K562 (cell line): ENCODE results near the gene SPATA16.

Experiments used
- CHCHD3 ChIP-seq: fragments of 250-450 bp; sonication (Bioruptor Pico); IDR thresholded peaks from 2 replicates; pipeline ENCODE4 v2.1.2; 2022; ENCODE audit warnings: mild to moderate bottlenecking
- CHD1 ChIP-seq: fragments of 200-600 bp; sonication (generic); IDR thresholded peaks from one replicate; pipeline ENCODE4 v1.6.1; 2012; ENCODE audit warnings: mild to moderate bottlenecking, moderate library complexity, low read length, inconsistent platforms
- CREB1 ChIP-seq, 2 experiments: sonication (generic) in 1 of 2; formaldehyde crosslinking in 1 of 2; IDR thresholded peaks; 2 replicates each; pipeline versions ENCODE4 v1.6.1 to v1.8.0; 2012 to 2022; ENCODE audit warnings: inconsistent platforms in 1 of 2, mild to moderate bottlenecking in 1 of 2, missing genetic modification reagents in 1 of 2, moderate library complexity in 1 of 2
- FOSL1 ChIP-seq: fragments of 200-800 bp; sonication (Bioruptor generic); conservative IDR thresholded peaks from 2 replicates; pipeline ENCODE4 v1.6.1; 2016; ENCODE audit warnings: missing genetic modification characterization, missing compliant biosample characterization
- POLR2A ChIP-seq: fragments of 450-650 bp; conservative IDR thresholded peaks from 2 replicates; pipeline ENCODE4 v1.6.1; 2016
- POLR2B ChIP-seq: fragments of 450-650 bp; IDR thresholded peaks from 2 replicates; pipeline ENCODE4 v1.6.1; 2018; ENCODE audit warnings: low read depth; ENCODE audit not compliant: partially characterized antibody
- TF ChIP-seq, protein P1 (sequence below): sonication (generic); formaldehyde crosslinking; IDR thresholded peaks from 2 replicates; pipeline ENCODE4 v1.9.0; 2022; ENCODE audit warnings: mild to moderate bottlenecking, missing genetic modification reagents
- TF ChIP-seq, protein P2 (sequence below), 2 experiments: IDR thresholded peaks; 2 replicates each; pipeline ENCODE4 v1.6.1; 2011; ENCODE audit warnings: borderline replicate concordance in 1 of 2, control low read depth in 1 of 2, low read depth in 1 of 2, low read length in 1 of 2, mild to moderate bottlenecking in 1 of 2, mixed read lengths in 1 of 2, moderate library complexity in 1 of 2; ENCODE audit not compliant: insufficient read depth in 1 of 2, insufficient read length in 1 of 2, poor library complexity in 1 of 2, severe bottlenecking in 1 of 2; ENCODE audit errors: extremely low read depth in 1 of 2
- TF ChIP-seq, protein P3 (sequence below), 2 experiments: fragments of 450-650 bp in 1 of 2; IDR thresholded peaks; 2 replicates each; pipeline ENCODE4 v1.6.1; 2011 to 2017; ENCODE audit warnings: low read depth in 2 of 2, antibody characterized with exemption in 1 of 2, borderline replicate concordance in 1 of 2, low read length in 1 of 2, mild to moderate bottlenecking in 1 of 2, mixed read lengths in 1 of 2; ENCODE audit not compliant: control insufficient read depth in 1 of 2

DNA sequence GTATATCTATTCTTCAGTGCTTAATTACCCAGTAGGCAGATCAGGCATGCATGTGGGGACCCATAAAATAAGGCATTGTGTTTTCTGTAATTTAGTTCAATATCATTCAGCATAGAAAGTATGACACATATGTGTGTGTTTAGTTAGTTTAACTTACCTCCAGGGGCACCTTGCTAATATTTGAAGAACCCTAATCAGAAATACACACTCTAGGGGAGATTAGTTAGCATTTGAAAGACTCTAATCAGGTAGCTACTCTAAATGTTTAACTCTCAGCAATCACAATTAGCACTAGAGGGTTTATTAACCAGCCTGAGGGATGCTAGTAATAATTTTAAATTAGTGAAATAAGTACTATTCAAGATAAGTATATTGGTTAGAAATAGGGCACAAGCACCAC lies 286.0 kb downstream of the SPATA16 start:
- TF ChIP-seq POLR2A = no peak
- TF ChIP-seq, protein P1, sequence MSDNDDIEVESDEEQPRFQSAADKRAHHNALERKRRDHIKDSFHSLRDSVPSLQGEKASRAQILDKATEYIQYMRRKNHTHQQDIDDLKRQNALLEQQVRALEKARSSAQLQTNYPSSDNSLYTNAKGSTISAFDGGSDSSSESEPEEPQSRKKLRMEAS (CRISPR knock-in tag) = no peak
- TF ChIP-seq, protein P2, sequence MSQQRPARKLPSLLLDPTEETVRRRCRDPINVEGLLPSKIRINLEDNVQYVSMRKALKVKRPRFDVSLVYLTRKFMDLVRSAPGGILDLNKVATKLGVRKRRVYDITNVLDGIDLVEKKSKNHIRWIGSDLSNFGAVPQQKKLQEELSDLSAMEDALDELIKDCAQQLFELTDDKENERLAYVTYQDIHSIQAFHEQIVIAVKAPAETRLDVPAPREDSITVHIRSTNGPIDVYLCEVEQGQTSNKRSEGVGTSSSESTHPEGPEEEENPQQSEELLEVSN (IDR thresholded peaks at IDR 0.05; ENCODE audit: borderline replicate concordance in 1 of 2, extremely low read depth in 1 of 2, insufficient read depth in 1 of 2, insufficient read length in 1 of 2, low read depth in 1 of 2, low read length in 1 of 2, poor library complexity in 1 of 2, severe bottlenecking in 1 of 2) = no peak
- TF ChIP-seq FOSL1 (tag) = no peak
- no peak for TF ChIP-seq CHD1
- no peak for TF ChIP-seq CREB1 (IDR thresholded peaks at IDR 0.05)
- TF ChIP-seq CREB1 (CRISPR knock-in tag; IDR thresholded peaks at IDR 0.05) = no peak
- TF ChIP-seq POLR2B = no peak
- TF ChIP-seq, protein P3, sequence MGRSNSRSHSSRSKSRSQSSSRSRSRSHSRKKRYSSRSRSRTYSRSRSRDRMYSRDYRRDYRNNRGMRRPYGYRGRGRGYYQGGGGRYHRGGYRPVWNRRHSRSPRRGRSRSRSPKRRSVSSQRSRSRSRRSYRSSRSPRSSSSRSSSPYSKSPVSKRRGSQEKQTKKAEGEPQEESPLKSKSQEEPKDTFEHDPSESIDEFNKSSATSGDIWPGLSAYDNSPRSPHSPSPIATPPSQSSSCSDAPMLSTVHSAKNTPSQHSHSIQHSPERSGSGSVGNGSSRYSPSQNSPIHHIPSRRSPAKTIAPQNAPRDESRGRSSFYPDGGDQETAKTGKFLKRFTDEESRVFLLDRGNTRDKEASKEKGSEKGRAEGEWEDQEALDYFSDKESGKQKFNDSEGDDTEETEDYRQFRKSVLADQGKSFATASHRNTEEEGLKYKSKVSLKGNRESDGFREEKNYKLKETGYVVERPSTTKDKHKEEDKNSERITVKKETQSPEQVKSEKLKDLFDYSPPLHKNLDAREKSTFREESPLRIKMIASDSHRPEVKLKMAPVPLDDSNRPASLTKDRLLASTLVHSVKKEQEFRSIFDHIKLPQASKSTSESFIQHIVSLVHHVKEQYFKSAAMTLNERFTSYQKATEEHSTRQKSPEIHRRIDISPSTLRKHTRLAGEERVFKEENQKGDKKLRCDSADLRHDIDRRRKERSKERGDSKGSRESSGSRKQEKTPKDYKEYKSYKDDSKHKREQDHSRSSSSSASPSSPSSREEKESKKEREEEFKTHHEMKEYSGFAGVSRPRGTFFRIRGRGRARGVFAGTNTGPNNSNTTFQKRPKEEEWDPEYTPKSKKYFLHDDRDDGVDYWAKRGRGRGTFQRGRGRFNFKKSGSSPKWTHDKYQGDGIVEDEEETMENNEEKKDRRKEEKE (IDR thresholded peaks at IDR 0.05; ENCODE audit: borderline replicate concordance in 1 of 2, control insufficient read depth in 1 of 2, low read depth in 2 of 2, low read length in 1 of 2) = no peak
- no peak for TF ChIP-seq CHCHD3
